Karpas-422 (cell line): ENCODE data around the gene VLDLR. TPM values are rescaled to one million over a fixed set of nuclear protein-coding genes. Genes with fewer than 3 reads are reported as not detected.

Experiments
- DNase-seq: peaks from one replicate; pipeline ENCODE4 v3.0.0-alpha.2; 2015
- H2AFZ ChIP-seq: fragments of 200-600 bp; sonication (generic); 2 replicates; pipeline ENCODE4 v1.6.1; 2014; ENCODE audit warnings: antibody characterized with exemption, low read length, mixed read lengths
- H3K27ac ChIP-seq: fragments of 200-600 bp; sonication (generic); 2 replicates; pipeline ENCODE4 v1.5.1; 2014; ENCODE audit warnings: mild to moderate bottlenecking, low read length, moderate library complexity
- H3K27me3 ChIP-seq: fragments of 200-600 bp; sonication (generic); 2 replicates; pipeline ENCODE4 v1.6.1; 2014; ENCODE audit warnings: low read length, mixed read lengths
- H3K36me3 ChIP-seq: fragments of 200-600 bp; sonication (generic); 2 replicates; pipeline ENCODE4 v1.6.1; 2014; ENCODE audit warnings: low read length, mixed read lengths; ENCODE audit not compliant: insufficient read depth
- H3K4me1 ChIP-seq: fragments of 200-600 bp; sonication (generic); 2 replicates; pipeline ENCODE4 v1.6.1; 2014; ENCODE audit warnings: mild to moderate bottlenecking, low read length, mixed read lengths
- H3K4me2 ChIP-seq: fragments of 200-600 bp; sonication (generic); 2 replicates; pipeline ENCODE4 v1.6.1; 2014; ENCODE audit warnings: low read length, low read depth, mild to moderate bottlenecking; ENCODE audit not compliant: poor library complexity, severe bottlenecking
- H3K4me3 ChIP-seq: fragments of 200-600 bp; sonication (generic); 2 replicates; pipeline ENCODE4 v1.5.1; 2014; ENCODE audit warnings: mild to moderate bottlenecking, antibody characterized with exemption, low read length, mixed read lengths
- H3K79me2 ChIP-seq: fragments of 200-600 bp; sonication (generic); 2 replicates; pipeline ENCODE4 v1.6.1; 2014; ENCODE audit warnings: mild to moderate bottlenecking, low read length, mixed read lengths
- H3K9ac ChIP-seq: fragments of 200-600 bp; sonication (generic); 2 replicates; pipeline ENCODE4 v1.6.0; 2014; ENCODE audit warnings: low read length
- H3K9me2 ChIP-seq: fragments of 200-600 bp; sonication (generic), shearing (Covaris generic); replicated peaks from 2 replicates; pipeline ENCODE4 v1.6.0; 2014; ENCODE audit warnings: mild to moderate bottlenecking, low read length, moderate library complexity; ENCODE audit not compliant: insufficient read depth
- H3K9me3 ChIP-seq: fragments of 300-700, 200-600 bp; sonication (generic); 2 replicates; pipeline ENCODE4 v1.6.1; 2014; ENCODE audit warnings: low read length, mixed read lengths
- H4K20me1 ChIP-seq: fragments of 200-600 bp; sonication (generic); 2 replicates; pipeline ENCODE4 v1.6.1; 2014; ENCODE audit warnings: mild to moderate bottlenecking, antibody characterized with exemption, low read length, low read depth; ENCODE audit not compliant: insufficient read depth
- total RNA-seq: library from RNA; depleted of rRNA; stranded (reverse); fragments of >200 nt; shearing (Covaris generic); gene quantifications from 2 replicates; pipeline ENCODE4 v1.2.3, GENCODE V29; 2014; ENCODE audit warnings: low replicate concordance

The VLDLR gene
- total RNA-seq, 1 experiment from 2014 or later: 31.5 TPM

- H3K4me3 ChIP-seq: no peak overlapping the region
- no peaks in the 10 kb centered on the region for H3K27me3 ChIP-seq
- H2AFZ ChIP-seq: no peak overlapping the region
- no peaks in the 10 kb centered on the region for H3K36me3 ChIP-seq
- no peaks in the 10 kb centered on the region for H3K9me3 ChIP-seq
- no peaks in the 10 kb centered on the region for H3K79me2 ChIP-seq
- DNase-seq: no peak
- H4K20me1 ChIP-seq: no peaks in the 10 kb centered on the region
- H3K9ac ChIP-seq: no peak overlapping the region
- no peak overlapping the region for H3K4me2 ChIP-seq
- H3K4me1 ChIP-seq: peaks cover 43% of the 10 kb centered on the region
- no peaks in the 10 kb centered on the region for H3K9me2 ChIP-seq
- no peak overlapping the region for H3K27ac ChIP-seq
Measured at GRCh38 chr9:2599896-2600295, 21.7 kb upstream of the VLDLR start.

GRCh38 chr9:2600307-2600706 lies 21.3 kb upstream of the VLDLR start:
- Histone ChIP-seq H3K9me2 (no peaks in the 10 kb centered on the region), H3K4me1 (peaks cover 43% of the 10 kb centered on the region), H4K20me1 (no peaks in the 10 kb centered on the region), H3K9me3 (no peaks in the 10 kb centered on the region), H3K4me3 (no peak overlapping the region), H3K9ac (no peak overlapping the region), H3K27me3 (no peaks in the 10 kb centered on the region), H3K4me2 (no peak overlapping the region), H3K36me3 (no peaks in the 10 kb centered on the region), H3K27ac (no peak overlapping the region), H3K79me2 (no peaks in the 10 kb centered on the region), H2AFZ (no peak overlapping the region)
- peak; percentile 58 for DNase-seq

- no peak overlapping the region for H3K4me3 ChIP-seq
- no peak overlapping the region for H2AFZ ChIP-seq
- no peaks in the 10 kb centered on the region for H3K36me3 ChIP-seq
- no peaks in the 10 kb centered on the region for H3K27me3 ChIP-seq
- H3K4me1 ChIP-seq: peaks cover 34% of the 10 kb centered on the region
- H3K27ac ChIP-seq: no peak overlapping the region
- H3K79me2 ChIP-seq: no peaks in the 10 kb centered on the region
- no peak overlapping the region for H3K9ac ChIP-seq
- no peaks in the 10 kb centered on the region for H3K9me3 ChIP-seq
- peak; percentile 68 for DNase-seq
- peak overlapping the region; percentile 48 for H3K4me2 ChIP-seq
- no peaks in the 10 kb centered on the region for H4K20me1 ChIP-seq
- no peaks in the 10 kb centered on the region for H3K9me2 ChIP-seq
Measured at GRCh38 chr9:2601785-2602378, 19.7 kb upstream of the VLDLR start.

GRCh38 chr9:2602704-2603116 lies 18.9 kb upstream of the VLDLR start:
- H3K4me1 ChIP-seq: peaks cover 32% of the 10 kb centered on the region

GRCh38 chr9:2603621-2604020 lies 18.0 kb upstream of the VLDLR start:
- Histone ChIP-seq H3K27ac (no peak overlapping the region), H3K36me3 (no peaks in the 10 kb centered on the region), H3K4me1 (peaks cover 32% of the 10 kb centered on the region)

More at GRCh38 chr9:2602704-2603116, 18.9 kb upstream of the VLDLR start:
- Histone ChIP-seq H3K27me3 (no peaks in the 10 kb centered on the region), H4K20me1 (no peaks in the 10 kb centered on the region), H3K9me2 (no peaks in the 10 kb centered on the region), H3K27ac (no peak overlapping the region), H3K36me3 (no peaks in the 10 kb centered on the region), H3K4me2 (peak overlapping the region; percentile 48), H3K4me3 (no peak overlapping the region), H3K9ac (no peak overlapping the region), H3K9me3 (no peaks in the 10 kb centered on the region), H2AFZ (no peak overlapping the region), H3K79me2 (no peaks in the 10 kb centered on the region)
- peak; percentile 77 for DNase-seq

GRCh38 chr9:2605246-2605645 lies 16.3 kb upstream of the VLDLR start:
- no peak for DNase-seq
- H3K36me3 ChIP-seq: no peaks in the 10 kb centered on the region
- no peaks in the 10 kb centered on the region for H3K27me3 ChIP-seq
- H2AFZ ChIP-seq: no peak overlapping the region
- H3K9ac ChIP-seq: no peak overlapping the region
- H3K27ac ChIP-seq: no peak overlapping the region
- H3K4me2 ChIP-seq: no peak overlapping the region
- H3K4me1 ChIP-seq: peaks cover 29% of the 10 kb centered on the region
- no peaks in the 10 kb centered on the region for H3K79me2 ChIP-seq
- H3K9me3 ChIP-seq: no peaks in the 10 kb centered on the region
- no peaks in the 10 kb centered on the region for H4K20me1 ChIP-seq
- H3K4me3 ChIP-seq: no peak overlapping the region
- H3K9me2 ChIP-seq: no peaks in the 10 kb centered on the region

More at GRCh38 chr9:2603621-2604020, 18.0 kb upstream of the VLDLR start:
- Histone ChIP-seq H2AFZ (no peak overlapping the region), H3K9me3 (no peaks in the 10 kb centered on the region), H3K79me2 (no peaks in the 10 kb centered on the region), H3K4me2 (no peak overlapping the region), H4K20me1 (no peaks in the 10 kb centered on the region), H3K4me3 (no peak overlapping the region), H3K9me2 (no peaks in the 10 kb centered on the region), H3K9ac (no peak overlapping the region), H3K27me3 (no peaks in the 10 kb centered on the region)
- no peak for DNase-seq

GRCh38 chr9:2608276-2608675 lies 13.3 kb upstream of the VLDLR start:
- H3K4me3 ChIP-seq: no peak overlapping the region
- H3K79me2 ChIP-seq: no peaks in the 10 kb centered on the region
- H3K9me3 ChIP-seq: no peaks in the 10 kb centered on the region
- no peak overlapping the region for H3K9ac ChIP-seq
- H3K36me3 ChIP-seq: no peaks in the 10 kb centered on the region
- no peaks in the 10 kb centered on the region for H3K9me2 ChIP-seq
- no peak overlapping the region for H2AFZ ChIP-seq
- H3K4me2 ChIP-seq: no peak overlapping the region
- no peak overlapping the region for H3K27ac ChIP-seq
- H3K27me3 ChIP-seq: no peaks in the 10 kb centered on the region
- DNase-seq: no peak
- H4K20me1 ChIP-seq: no peaks in the 10 kb centered on the region
- peaks cover 2% of the 10 kb centered on the region for H3K4me1 ChIP-seq

GRCh38 chr9:2610985-2611384 lies 10.6 kb upstream of the VLDLR start:
- no peak for DNase-seq
- H3K4me3 ChIP-seq: no peak overlapping the region
- no peaks in the 10 kb centered on the region for H3K36me3 ChIP-seq
- H3K79me2 ChIP-seq: no peaks in the 10 kb centered on the region
- H3K9me2 ChIP-seq: no peaks in the 10 kb centered on the region
- H3K4me2 ChIP-seq: no peak overlapping the region
- H3K27ac ChIP-seq: no peak overlapping the region
- no peaks in the 10 kb centered on the region for H4K20me1 ChIP-seq
- no peaks in the 10 kb centered on the region for H3K9me3 ChIP-seq
- no peaks in the 10 kb centered on the region for H3K27me3 ChIP-seq
- no peak overlapping the region for H3K9ac ChIP-seq
- no peaks in the 10 kb centered on the region for H3K4me1 ChIP-seq
- H2AFZ ChIP-seq: no peak overlapping the region
